ENCODE measurements around the gene PLA2G5.

Gene PLA2G5

GRCh38 chr1:20141001-20141400, 71.0 kb downstream of the PLA2G5 start:
- Mint-ChIP-seq H3K4me3 (no peak overlapping the region), H3K36me3 (ENCODE audit: low read depth) (no peaks in the 10 kb centered on the region), H3K27me3 (ENCODE audit: low read depth, poor library complexity) (peaks cover 6% of the 10 kb centered on the region), H3K4me1 (peaks cover 27% of the 10 kb centered on the region), H3K27ac (no peak overlapping the region), H3K9me3 (no peaks in the 10 kb centered on the region)
- no peak for DNase-seq
- TF ChIP-seq CTCF (IDR thresholded peaks at IDR 0.05) = no peak

GRCh38 chr1:20141466-20141865, 71.5 kb downstream of the PLA2G5 start:
- H3K4me3 Mint-ChIP-seq = no peak overlapping the region
- no peak for DNase-seq
- H3K27ac Mint-ChIP-seq = no peak overlapping the region
- TF ChIP-seq CTCF (IDR thresholded peaks at IDR 0.05) = no peak
- H3K36me3 Mint-ChIP-seq (ENCODE audit: low read depth) = no peaks in the 10 kb centered on the region
- peaks cover 27% of the 10 kb centered on the region for H3K4me1 Mint-ChIP-seq
- H3K27me3 Mint-ChIP-seq (ENCODE audit: low read depth, poor library complexity) = peaks cover 6% of the 10 kb centered on the region
- no peaks in the 10 kb centered on the region for H3K9me3 Mint-ChIP-seq

Data from nephron progenitor cell (in vitro differentiated cells).